A673 (cell line): ENCODE results near the gene CAV1. TPM values are rescaled to one million over a fixed set of nuclear protein-coding genes. Genes with fewer than 3 reads are reported as not detected.

Experiments used
- BruUV-seq: library from RNA; stranded (reverse); fragments of 400-500 nt; replicated peaks from 2 replicates; lab custom pipeline; 2021; lab: Mats Ljungman, UMichigan
- CTCF ChIA-PET: fragments of 300-600 bp; sonication (Branson Sonifier 250); formaldehyde crosslinking; loops from one replicate; lab custom pipeline; 2022; ENCODE audit warnings: antibody characterized with exemption; lab: Charles Lee
- POLR2A ChIA-PET: fragments of 300-600 bp; sonication (Branson Sonifier 250); formaldehyde crosslinking; loops from one replicate; lab custom pipeline; 2022; ENCODE audit warnings: antibody characterized with exemption; ENCODE audit not compliant: low non-redundant PET; lab: Charles Lee
- DNase-seq: peaks from one replicate; pipeline ENCODE4 v3.0.0-alpha.2; 2015; ENCODE audit warnings: low spot score
- H3K27ac ChIP-seq: fragments of 200-600 bp; sonication (generic); 2 replicates; pipeline ENCODE4 v1.5.1; 2016; ENCODE audit warnings: mixed run types, low read depth, mild to moderate bottlenecking, mixed read lengths, antibody characterized with exemption, low read length; ENCODE audit not compliant: poor library complexity, severe bottlenecking
- H3K27me3 ChIP-seq: fragments of 200-600 bp; sonication (generic); replicated peaks from 2 replicates; pipeline ENCODE4 v1.6.1; 2017; ENCODE audit warnings: mixed run types, low read depth, mild to moderate bottlenecking, mixed read lengths, antibody characterized with exemption, low read length; ENCODE audit not compliant: insufficient read depth, poor library complexity
- H3K36me3 ChIP-seq: fragments of 200-600 bp; sonication (generic); 2 replicates; pipeline ENCODE4 v1.6.1; 2016; ENCODE audit warnings: mixed run types, mild to moderate bottlenecking, mixed read lengths, antibody characterized with exemption, low read length; ENCODE audit not compliant: insufficient read depth, poor library complexity, severe bottlenecking
- H3K4me1 ChIP-seq: fragments of 200-600 bp; sonication (generic); 2 replicates; pipeline ENCODE4 v1.6.1; 2017; ENCODE audit warnings: mixed run types, mild to moderate bottlenecking, mixed read lengths, antibody characterized with exemption, low read length; ENCODE audit not compliant: insufficient read depth, poor library complexity, severe bottlenecking
- H3K4me3 ChIP-seq: fragments of 200-600 bp; sonication (generic); 2 replicates; pipeline ENCODE4 v1.5.1; 2016; ENCODE audit warnings: low read depth, mixed run types, mild to moderate bottlenecking, mixed read lengths, low read length; ENCODE audit not compliant: poor library complexity, severe bottlenecking
- H3K9me3 ChIP-seq: fragments of 200-600 bp; sonication (generic); 2 replicates; pipeline ENCODE4 v1.6.1; 2016; ENCODE audit warnings: mixed run types, low read depth, mild to moderate bottlenecking, mixed read lengths, antibody characterized with exemption, low read length; ENCODE audit not compliant: poor library complexity, severe bottlenecking
- CTCF ChIP-seq: fragments of 300-800, 200-600 bp; sonication (generic); conservative IDR thresholded peaks from 2 replicates; pipeline ENCODE4 v1.5.1; 2017; ENCODE audit warnings: low read depth, mild to moderate bottlenecking, antibody characterized with exemption, low read length, moderate library complexity, mixed read lengths
- EZH2 ChIP-seq: fragments of 200-600 bp; sonication (generic); IDR thresholded peaks from 2 replicates; pipeline ENCODE4 v1.6.1; 2017; ENCODE audit warnings: borderline replicate concordance, low read depth, mild to moderate bottlenecking, mixed read lengths, antibody characterized with exemption, low read length; ENCODE audit not compliant: poor library complexity, severe bottlenecking
- intact Hi-C: fragments of 100-400 bp; cut with micrococcal nuclease; formaldehyde crosslinking; loops from one replicate; pipeline ENCODE4 v1.10.0; 2022; ENCODE audit not compliant: unreplicated experiment
- total RNA-seq: library from RNA; stranded (reverse); gene quantifications from 2 replicates; pipeline ENCODE4 v1.2.3, GENCODE V29; 2021

The CAV1 gene
- total RNA-seq, 1 experiment from 2014 or later, result 2,074 TPM

DNA sequence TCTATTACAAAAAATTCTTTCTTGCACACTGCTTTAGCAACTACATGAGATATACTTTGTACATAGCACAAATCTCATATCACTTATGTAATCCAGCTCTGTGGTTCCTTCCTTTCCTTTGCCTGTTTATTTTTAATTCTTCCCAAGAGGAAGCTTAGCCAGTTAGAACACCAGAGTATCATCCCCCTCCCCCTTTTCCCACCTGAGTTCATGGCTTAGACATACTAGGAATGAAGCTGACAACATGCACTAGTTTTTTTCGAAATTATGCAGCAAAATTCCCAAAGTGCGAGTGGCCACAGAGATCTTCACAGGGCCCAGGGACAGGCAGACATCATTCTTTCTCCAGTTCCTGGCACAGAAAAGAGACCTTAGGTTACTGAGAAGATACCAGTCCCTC is 17.8 kb downstream of the CAV1 start:
- Histone ChIP-seq H3K36me3 (peaks cover 98% of the 10 kb centered on the region), H3K4me1 (peaks cover 93% of the 10 kb centered on the region), H3K4me3 (no peak overlapping the region), H3K27me3 (no peaks in the 10 kb centered on the region), H3K9me3 (no peaks in the 10 kb centered on the region), H3K27ac (peak overlapping the region; percentile 53)
- intact Hi-C loops, result no loop called here
- BruUV-seq, result no TSS peak
- POLR2A ChIA-PET, result no interaction called here
- TF ChIP-seq EZH2 (no peak), CTCF (no peak)
- DNase-seq, result no peak
- CTCF ChIA-PET, result no interaction called here

GRCh38 chr7:116543664-116544063 is 18.8 kb downstream of the CAV1 start:
- H3K9me3 ChIP-seq, result no peaks in the 10 kb centered on the region
- H3K4me1 ChIP-seq, result peaks cover 93% of the 10 kb centered on the region
- intact Hi-C loops, result no loop called here
- peaks cover 98% of the 10 kb centered on the region for H3K36me3 ChIP-seq
- no TSS peak for BruUV-seq
- no peak for DNase-seq
- no peak for TF ChIP-seq CTCF
- no peak for TF ChIP-seq EZH2
- no peaks in the 10 kb centered on the region for H3K27me3 ChIP-seq
- ChIA-PET POLR2A (no interaction called here), CTCF (no interaction called here)
- no peak overlapping the region for H3K4me3 ChIP-seq
- H3K27ac ChIP-seq, result peak overlapping the region; percentile 53

GRCh38 chr7:116544487-116544886 is 19.7 kb downstream of the CAV1 start:
- Histone ChIP-seq H3K27me3 (no peaks in the 10 kb centered on the region), H3K4me1 (peaks cover 92% of the 10 kb centered on the region), H3K9me3 (no peaks in the 10 kb centered on the region), H3K4me3 (no peak overlapping the region), H3K36me3 (peaks cover 97% of the 10 kb centered on the region), H3K27ac (peak overlapping the region; percentile 34)
- DNase-seq, result no peak
- TF ChIP-seq EZH2, result no peak
- no peak for TF ChIP-seq CTCF
- intact Hi-C loops, result no loop called here
- BruUV-seq, result TSS peak; percentile 0
- POLR2A ChIA-PET, result no interaction called here
- CTCF ChIA-PET, result no interaction called here
